GM19463 (cell line): ENCODE results near the gene GNAI3.
A peak's percentile ranks its signal among the peaks of the same experiment; 100 is the strongest.

ENCODE experiments used
- ATAC-seq: cut with Tn5 transposase; IDR thresholded peaks from one replicate; pipeline ENCODE4 v1.9.1; 2021; ENCODE audit warnings: mild to moderate bottlenecking, moderate library complexity; ENCODE audit not compliant: unreplicated experiment

Gene GNAI3

DNA sequence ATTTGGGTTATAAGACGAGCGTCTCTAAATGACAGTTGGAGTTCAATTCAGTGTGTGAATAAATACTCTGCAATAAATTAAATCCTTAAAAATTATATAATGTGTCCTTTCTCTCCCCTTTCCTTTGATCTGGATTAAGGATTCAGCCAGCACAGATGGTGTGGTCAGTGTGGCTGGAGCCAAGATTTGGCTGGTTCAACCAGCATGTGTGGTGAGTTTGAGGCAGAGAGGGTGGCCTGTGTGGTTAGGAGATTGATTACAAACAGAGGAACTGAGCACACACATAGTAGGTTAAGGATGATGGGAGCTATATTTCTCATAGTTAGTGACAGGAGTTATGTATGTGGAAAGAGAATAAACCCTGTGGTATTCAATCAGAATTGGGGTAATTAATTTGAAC is 24.7 kb upstream of the GNAI3 start:
- no peak for ATAC-seq

DNA sequence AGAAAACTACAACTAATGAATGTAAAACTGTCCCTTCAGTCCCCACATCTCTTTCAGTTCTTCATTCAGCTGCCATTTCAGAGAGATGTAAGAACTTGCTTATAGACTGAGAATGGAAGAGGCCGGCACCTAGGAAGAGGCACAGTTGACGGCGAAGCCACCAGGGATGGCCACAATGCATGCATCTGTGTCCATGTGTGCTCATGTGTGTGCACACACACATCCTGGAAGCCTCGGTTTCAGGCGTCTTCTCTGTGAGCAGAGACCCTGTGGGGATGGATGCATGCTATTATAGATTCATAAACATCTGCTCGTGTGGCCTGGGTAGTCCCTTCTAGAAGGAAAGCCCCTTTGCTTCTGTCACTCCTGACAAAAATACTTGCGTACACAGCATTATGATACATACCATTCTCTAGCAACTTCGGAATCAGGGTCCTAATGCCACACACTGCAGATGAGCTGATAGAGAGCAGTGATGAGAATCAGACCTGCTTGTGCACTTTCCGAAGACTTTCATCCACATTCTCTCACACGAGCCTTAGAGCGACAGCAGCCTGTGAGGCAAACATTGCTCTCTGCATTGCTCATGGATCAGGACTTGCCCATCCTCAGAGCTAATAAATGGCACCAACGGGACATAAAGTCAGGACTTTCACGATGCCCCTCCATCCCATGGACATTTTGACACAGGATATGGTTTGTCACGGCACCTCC is 21.2 kb upstream of the GNAI3 start:
- peak; percentile 67 for ATAC-seq

DNA sequence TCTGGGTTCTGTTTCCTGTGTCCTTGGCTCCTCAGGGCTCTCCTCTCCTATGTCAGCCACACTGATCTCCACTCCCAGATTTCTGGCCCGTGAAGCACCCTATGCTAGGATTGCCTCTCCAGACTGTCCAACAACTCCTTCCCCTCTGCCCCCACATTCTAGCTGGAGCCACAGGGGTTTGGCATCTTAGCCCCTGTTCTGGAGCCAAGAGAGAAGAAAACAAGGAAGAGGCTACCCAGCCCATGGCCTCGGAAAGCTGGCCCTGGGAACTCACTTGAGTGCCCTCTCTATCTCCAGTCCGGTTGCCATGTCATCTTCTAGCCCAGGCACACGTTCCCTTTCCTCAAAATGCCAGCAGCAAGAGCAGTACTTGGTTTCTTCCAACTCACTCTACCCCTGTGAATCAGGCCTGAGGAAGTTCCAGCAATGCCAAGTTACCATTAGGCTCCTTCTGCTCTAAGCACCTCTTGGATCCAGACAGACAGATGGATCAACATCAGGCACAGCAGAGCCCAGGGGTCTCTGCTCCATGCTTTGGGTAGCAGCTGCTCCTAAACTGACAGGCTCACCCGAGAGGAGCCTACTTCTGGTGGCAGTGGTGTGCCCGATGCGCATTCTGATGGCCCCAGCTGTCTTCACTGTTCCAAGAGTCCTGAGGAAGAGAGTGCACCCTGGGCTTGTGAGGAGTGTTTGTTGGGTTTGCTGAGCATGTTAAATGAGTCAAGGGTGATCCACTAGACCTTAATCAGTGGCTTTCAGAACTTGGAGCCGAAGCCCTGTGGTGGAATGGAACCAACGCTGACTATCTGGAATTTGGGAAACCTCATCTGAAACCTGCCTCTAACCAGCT is 20.3 kb upstream of the GNAI3 start:
- no peak for ATAC-seq

DNA sequence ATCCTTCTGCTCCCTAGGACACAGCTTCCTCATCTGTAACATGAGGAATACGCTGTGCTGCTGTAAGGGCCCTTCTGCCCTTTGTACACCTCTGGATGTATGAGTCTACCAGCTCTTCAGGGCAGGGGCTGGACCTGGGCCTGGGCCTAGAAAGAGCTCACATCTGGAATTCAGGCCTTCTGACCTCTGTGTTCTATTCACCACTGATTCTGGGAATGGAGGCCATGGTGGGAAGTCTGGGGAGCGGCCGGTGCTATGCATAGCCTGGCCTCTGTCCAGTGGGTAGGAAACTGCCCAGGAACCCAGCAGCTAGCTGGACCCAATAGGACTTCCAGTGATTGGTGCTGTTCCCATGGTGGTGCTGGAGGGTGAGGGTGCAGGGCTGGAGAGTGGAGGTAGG is 19.7 kb upstream of the GNAI3 start:
- ATAC-seq = no peak

DNA sequence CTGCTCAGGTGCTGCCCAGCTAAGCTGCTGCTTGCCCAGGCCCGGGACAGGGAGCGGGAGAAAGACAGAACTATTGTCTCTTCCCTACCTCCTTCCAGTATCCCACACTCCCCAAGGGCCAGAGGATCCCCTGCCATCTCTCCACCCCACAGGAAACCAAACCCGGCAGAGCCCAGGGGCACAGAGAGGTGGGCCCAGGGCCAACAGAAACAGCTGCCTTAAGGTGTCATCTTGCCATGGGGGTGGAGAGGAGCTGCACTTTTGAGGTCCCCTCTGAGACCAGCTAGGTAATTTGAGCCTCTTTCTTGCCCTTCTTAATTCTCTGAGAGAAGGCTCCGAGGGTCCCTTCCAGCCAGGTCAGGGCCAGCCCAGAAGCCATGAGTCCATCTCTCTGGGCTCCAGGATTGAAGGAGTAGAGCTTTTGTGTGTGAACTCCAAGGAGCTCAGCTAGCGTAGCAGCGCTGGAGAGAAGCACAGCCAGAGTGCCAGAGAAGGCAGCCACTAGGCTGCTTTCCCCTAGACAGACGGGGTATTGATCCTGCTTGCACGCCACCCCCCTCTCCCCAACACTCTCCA is 18.4 kb upstream of the GNAI3 start:
- no peak for ATAC-seq

DNA sequence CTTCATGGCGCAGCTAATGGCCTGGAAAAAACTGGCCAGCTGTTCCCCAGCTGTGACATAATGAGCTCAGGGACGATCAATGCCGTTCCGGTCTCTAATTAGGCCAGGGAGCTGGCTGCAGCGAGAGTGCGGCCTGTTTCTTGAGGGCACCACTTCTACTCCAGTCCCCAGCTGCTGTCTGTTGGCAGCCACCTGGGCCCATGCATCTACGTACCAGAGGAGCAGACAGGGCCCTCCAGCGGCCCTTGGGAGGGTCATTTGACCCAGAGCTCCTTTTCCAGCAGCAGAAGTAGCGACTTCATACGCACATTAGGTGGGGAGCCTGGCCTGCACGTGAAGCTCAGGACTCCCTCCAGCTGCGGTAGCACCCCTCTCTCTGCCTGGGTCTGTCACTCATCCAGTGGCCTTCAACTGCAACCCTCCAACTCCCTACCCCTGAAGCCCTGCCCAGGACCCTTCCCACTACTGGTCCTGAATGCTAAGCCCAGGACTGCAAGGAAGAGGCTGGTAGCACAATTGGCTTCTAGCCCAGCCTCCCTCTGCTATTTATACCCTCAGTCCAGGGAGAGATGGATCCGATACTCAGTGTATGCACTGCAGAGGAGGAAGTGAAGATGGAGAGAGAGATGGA is 17.8 kb upstream of the GNAI3 start:
- ATAC-seq = no peak

DNA sequence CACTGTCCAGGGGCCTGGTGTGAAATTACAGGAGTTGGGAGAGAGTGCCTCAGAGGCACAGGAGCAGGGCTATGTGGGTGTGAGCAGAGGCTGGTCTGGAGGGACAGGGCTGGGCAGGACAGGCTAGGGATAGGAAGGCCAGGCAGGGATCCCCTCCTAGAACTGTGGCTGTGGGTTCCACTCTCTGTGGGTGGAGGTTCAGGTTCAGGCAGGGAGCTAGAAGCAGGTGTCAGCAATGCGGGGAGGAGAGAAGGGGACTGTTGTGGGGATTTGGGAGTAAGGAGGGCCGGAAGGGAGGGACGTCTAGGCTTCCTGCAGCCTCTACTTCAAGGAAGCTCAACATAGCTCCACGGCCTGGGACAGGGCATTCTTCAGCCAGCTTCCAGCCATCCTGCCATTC is 17.0 kb upstream of the GNAI3 start:
- ATAC-seq = no peak

DNA sequence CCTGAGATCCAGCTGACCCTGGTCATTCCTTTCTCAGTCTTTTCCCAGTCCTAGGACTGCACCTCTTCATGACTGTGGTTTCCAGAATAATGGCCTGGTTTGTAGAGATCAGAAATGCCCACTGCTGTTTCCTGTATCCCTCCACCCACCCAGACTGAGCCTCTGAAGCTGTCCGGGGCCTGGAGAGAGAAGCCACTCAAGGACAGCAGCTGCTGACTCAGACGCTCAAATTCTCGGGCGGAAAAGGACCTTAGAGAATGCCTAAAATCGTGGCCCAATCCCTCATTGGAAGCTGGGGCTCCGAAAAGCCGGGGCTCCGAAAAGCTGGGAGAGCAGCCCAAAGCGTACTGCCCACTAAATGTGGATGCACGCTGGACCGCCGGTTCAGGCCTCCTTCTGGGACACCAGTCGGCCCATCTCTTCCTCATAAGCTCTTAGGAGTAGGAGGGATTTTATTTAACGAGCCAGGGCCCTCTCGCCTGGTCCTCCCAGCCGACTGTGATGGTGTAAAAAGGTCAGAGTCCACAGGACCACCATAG is 16.5 kb upstream of the GNAI3 start:
- no peak for ATAC-seq

DNA sequence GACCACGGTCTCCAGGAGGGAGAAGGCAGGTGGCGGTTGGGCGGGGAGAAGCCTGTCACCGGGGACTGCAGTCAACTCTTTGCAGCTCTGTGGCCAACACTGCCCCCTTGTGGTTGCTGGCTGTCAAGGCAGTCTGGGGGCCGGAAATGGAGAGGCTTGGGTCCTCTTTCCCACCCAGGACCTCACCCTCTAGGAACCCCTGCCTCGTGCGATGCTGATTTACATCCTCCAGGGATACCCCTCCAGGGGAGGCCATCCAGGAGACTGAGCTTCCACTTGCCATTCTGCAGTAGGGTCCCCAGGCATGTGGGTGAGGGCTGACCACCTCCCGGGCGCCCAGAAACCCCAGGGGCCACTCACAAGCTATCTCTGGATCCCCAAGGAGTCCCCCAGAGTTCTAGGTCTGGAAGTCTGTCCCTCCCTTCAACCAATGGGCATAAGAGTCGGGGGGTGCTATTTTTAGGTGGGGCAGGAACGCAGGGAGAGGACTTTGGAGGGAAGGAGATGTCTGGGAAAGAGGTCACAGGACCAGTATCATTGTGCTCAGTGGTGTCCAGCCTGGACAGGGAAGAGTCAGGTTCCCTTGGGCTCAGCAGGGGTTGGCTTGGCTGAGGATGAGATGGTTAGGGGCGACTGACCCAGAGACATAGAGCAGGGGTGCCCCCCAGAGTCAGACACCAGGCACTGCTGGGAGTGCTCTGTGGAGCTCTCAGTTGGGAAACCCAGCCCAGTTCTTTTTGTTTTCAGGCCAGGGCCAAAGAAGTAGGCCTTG is 15.9 kb upstream of the GNAI3 start:
- peak; percentile 84 for ATAC-seq

DNA sequence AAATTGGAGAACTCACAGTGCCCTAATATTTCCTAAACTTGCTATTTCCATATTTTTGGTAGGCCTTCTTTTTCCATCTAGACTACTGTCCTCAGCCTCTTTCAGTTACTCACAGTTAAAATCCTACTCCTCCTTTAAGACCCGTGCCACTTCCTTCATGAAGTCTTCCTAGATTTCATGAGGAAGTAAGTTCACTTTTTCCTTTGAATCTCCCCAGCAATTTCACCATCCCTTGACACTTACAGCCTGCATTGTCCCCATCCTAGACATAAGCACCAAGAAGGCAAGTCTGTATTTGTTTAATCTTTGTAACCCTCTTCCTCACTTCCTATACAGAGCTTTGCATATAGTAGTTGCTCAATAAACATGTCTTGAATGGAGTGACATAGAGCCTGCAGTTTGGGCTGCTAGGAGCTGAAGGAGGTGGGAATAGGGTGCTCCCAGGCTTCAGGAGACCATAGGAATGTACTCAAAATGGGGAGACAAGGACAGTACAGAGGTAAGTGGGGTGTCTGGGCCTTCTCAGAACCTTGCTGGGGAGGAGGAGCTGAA is 14.0 kb upstream of the GNAI3 start:
- no peak for ATAC-seq

DNA sequence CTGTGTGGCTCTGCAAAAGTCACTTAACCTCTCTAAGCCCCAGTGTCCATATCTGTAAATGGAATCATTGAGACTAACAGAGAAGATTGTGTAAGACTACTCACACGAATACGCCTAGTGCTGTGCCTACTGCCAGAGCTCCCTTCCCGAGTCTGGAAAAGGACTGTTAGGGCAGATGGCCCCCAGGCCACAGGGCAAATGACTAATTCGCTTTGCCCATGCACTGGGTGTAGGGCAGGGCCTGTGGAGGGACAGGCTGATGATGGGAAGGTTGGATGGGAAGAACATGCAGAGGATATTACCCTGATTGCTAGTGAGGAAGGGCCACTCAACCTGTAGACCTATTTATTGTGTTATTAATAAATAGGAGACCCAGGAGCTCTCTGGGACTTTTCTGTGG is 12.9 kb upstream of the GNAI3 start:
- no peak for ATAC-seq

DNA sequence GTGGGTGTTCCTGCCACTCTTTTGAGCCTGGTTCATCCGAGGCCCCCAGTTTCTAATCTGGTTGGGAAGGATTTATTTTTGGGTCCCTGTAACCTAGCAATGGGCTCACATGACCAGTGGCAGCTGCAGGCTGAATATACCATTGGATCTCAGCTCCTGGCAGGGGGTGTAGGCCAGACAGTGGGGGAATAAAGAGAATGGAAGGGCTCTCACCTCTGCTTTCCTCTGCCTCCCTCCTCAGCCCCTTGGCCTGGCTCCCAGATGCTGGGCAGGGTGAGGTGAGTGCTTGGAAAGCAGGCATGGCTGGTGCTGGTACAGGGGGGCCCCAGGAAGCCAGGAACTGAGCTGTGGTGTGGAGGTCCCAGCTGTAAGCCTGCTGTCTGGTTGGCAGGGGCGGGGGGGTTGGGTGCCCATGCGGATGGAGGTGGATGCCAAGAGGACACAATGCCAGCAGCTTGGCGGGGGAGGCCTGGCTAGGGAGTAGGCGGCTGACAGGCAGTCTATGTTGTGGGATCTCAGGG is 12.4 kb upstream of the GNAI3 start:
- ATAC-seq = no peak

DNA sequence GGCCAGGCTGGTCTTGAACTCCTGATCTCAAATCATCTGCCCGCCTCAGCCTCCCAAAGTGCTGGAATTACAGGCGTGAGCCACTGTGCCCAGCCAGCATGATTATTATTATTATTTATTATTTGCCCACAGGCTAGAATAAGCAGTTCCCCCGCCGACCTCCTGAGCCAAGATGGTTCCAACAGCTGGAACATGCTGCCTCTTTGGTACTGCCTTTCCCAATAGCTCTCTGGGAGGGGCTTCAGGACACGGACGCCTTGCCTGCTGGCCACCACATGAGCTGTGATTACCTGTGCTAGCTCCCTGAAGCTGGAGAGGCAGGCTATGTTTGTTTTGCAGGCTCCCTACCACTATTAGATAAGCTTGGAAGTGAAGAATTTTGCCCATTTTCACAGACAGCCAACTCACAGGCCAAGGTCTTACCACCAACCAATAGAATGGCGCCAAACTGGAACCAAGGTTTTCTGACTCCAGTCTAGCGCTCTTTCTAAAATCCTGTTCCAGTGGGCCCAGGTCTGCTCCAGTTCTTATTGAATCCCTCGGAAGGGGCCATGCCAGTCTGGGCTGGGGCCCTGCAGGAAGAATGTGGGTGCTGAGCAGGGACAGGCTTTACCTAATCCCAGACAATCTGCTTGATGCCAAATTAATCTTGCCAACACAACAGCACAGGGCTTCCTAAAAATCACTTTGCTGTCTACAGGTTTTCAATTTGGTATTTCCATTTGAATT is 10.8 kb upstream of the GNAI3 start:
- no peak for ATAC-seq

DNA sequence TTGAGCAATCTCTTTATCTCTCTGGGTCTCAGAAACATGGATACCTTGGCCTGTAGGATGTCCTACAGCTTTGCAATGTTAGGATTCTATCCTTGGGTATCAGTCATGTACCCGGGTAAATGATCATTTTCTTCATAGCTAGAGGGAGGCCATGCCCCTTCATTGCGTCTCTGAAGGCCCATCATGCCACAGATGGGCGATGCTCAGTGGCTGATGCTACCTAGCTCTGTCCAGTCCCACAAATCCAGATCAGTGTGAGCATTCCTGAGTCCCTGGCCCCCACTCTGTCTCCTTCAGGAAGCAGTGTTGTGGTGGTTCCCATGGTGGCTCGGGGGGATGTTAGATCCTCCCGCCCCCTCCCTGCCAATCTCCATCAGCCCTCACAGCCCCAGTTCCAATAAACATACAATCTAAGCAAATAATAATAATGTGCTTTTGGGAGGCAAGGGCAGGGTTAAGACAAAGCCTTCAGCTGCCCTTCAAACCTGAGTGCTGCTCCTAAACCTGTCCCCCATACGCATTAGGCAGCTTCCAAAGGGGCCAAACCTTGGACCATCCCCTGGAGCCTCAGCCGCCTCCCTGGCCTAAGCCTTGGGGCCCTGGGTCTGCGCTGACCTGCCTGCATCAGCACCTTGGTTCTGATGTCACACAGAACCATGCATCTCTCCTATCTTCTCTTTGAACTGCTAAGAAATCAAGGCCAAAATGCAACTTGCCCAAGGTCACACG is 9.4 kb upstream of the GNAI3 start:
- no peak for ATAC-seq

DNA sequence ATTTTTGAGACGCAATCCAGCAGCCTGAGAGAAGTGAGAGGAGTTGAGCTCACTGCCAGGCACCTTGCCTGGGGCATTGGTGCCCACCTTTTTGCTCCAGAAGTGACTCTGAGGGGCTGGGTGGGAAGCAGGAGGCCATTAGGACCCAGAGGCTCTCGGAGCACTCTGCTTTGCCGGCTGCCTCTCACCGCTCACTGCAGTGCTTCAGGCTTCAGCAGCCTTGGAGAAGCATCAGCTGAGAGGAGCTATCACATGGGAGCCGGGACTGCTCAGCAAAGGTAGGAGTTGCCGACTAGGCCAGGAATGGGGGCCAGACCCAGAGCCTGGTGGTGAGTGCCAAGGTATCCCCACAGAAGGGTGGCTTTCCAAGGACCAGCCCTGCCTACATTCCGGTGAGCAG is 8.7 kb upstream of the GNAI3 start, which contains the start of gene GPR61:
GPR61 (plus strand) TSS at position 197 of the 400 bp plus-strand sequence. CDS start 3,151 bp downstream, outside the sequence.
- ATAC-seq = no peak

DNA sequence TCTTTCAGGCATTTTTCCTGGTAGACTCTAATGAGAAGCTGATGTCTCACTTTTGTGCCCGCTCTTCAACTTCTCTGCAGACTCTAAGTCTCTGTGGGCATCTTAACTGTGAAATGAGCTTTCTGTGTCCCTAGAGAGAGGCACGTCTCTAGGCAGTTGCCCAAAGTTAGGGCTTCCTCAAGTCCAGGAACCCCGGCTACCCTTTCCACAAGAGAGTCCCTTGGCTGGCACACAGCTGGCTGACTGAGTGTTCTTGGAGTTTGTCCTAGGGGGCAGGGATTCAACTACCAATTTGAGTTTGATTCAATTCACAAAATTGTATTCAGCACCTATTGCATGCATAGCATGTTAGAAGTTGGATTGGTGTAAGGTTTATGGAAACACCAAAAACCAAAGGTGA is 7.3 kb upstream of the GNAI3 start:
- ATAC-seq = no peak

DNA sequence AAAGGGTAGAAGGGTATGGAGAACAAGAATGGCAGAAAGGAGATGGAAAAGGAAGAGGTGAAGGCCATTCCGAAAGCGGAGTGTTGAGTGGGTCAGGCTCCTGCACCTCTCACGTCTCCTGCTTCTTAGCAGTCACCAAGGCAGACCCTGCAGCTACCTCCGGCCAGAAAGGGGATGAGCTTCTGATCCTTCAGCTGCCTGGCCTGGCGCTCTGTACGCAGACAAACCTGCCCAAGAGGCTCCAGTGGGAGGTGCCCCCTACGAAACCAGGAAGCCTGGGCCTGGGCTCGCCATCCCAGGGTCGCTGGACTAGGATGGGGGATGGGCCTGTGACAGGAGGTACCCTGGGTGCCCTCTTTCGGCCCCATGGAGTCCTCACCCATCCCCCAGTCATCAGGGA is 5.8 kb upstream of the GNAI3 start:
- no peak for ATAC-seq

DNA sequence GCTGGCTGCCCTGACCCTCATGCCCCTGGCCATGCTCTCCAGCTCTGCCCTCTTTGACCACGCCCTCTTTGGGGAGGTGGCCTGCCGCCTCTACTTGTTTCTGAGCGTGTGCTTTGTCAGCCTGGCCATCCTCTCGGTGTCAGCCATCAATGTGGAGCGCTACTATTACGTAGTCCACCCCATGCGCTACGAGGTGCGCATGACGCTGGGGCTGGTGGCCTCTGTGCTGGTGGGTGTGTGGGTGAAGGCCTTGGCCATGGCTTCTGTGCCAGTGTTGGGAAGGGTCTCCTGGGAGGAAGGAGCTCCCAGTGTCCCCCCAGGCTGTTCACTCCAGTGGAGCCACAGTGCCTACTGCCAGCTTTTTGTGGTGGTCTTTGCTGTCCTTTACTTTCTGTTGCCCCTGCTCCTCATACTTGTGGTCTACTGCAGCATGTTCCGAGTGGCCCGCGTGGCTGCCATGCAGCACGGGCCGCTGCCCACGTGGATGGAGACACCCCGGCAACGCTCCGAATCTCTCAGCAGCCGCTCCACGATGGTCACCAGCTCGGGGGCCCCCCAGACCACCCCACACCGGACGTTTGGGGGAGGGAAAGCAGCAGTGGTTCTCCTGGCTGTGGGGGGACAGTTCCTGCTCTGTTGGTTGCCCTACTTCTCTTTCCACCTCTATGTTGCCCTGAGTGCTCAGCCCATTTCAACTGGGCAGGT is 5.0 kb upstream of the GNAI3 start:
- ATAC-seq = no peak
